Measurements from ENCODE around the gene HSP90B1.

HSP90B1 gene

DNA sequence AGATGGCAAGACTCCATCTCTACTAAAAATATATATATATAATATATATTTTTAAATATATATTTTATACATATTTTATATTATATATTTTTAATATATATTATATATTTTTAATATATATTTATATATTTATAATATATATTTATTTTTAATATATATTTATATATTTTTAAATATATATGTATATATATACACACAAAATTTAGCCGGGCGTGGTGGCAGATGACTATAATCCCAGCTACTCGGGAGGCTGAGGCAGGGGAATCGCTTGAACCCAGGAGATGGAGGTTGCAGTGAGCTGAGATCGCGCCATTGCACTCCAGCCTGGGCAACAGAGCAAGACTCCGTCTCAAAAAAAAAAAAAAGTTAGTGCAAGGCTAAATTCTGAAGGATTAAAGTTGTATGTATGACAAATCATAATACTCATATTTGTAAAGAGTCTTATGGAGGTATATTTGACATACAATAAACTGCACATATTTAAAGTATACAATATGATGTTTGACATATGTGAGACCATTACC lies 27.7 kb downstream of the HSP90B1 start:
- TF ChIP-seq, protein P1, sequence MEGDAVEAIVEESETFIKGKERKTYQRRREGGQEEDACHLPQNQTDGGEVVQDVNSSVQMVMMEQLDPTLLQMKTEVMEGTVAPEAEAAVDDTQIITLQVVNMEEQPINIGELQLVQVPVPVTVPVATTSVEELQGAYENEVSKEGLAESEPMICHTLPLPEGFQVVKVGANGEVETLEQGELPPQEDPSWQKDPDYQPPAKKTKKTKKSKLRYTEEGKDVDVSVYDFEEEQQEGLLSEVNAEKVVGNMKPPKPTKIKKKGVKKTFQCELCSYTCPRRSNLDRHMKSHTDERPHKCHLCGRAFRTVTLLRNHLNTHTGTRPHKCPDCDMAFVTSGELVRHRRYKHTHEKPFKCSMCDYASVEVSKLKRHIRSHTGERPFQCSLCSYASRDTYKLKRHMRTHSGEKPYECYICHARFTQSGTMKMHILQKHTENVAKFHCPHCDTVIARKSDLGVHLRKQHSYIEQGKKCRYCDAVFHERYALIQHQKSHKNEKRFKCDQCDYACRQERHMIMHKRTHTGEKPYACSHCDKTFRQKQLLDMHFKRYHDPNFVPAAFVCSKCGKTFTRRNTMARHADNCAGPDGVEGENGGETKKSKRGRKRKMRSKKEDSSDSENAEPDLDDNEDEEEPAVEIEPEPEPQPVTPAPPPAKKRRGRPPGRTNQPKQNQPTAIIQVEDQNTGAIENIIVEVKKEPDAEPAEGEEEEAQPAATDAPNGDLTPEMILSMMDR (IDR thresholded peaks at IDR 0.05): no peak
- H3K27ac Mint-ChIP-seq: peak overlapping the region; percentile 100

DNA sequence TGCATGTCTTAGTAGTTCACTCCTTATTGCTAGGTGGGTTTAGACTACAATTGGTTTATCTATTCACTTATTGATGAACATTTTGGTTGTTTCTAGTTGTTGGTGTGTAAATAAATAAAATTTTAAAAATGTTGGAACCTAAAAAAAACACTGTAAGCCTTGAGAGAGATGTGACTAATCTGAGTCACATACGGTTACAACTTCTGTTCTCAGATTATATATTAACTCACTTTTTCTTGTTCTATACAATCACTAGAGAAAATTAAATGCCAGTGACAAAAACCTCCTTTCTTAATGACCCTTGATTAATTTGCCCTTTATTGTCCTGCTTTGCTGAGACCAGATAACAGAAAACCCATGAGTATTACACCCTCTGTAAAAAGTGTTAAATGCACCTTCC lies 28.4 kb downstream of the HSP90B1 start:
- H3K4me3 Mint-ChIP-seq: peak overlapping the region; percentile 74
- H3K27me3 Mint-ChIP-seq (ENCODE audit: low read depth, poor library complexity): no peaks in the 10 kb centered on the region
- H3K36me3 Mint-ChIP-seq (ENCODE audit: low read depth): peaks cover 28% of the 10 kb centered on the region
- TF ChIP-seq, protein P1 (IDR thresholded peaks at IDR 0.05): no peak
- H3K9me3 Mint-ChIP-seq: peaks cover 3% of the 10 kb centered on the region
- H3K4me1 Mint-ChIP-seq: peaks cover 57% of the 10 kb centered on the region
- H3K27ac Mint-ChIP-seq: peak overlapping the region; percentile 83
- no peak for DNase-seq

More for the DNA sequence above, 27.7 kb downstream of the HSP90B1 start:
- Mint-ChIP-seq H3K4me1 (peaks cover 51% of the 10 kb centered on the region), H3K9me3 (peaks cover 3% of the 10 kb centered on the region), H3K36me3 (ENCODE audit: low read depth) (peaks cover 27% of the 10 kb centered on the region), H3K4me3 (peak overlapping the region; percentile 90), H3K27me3 (ENCODE audit: low read depth, poor library complexity) (no peaks in the 10 kb centered on the region)
- DNase-seq: no peak

DNA sequence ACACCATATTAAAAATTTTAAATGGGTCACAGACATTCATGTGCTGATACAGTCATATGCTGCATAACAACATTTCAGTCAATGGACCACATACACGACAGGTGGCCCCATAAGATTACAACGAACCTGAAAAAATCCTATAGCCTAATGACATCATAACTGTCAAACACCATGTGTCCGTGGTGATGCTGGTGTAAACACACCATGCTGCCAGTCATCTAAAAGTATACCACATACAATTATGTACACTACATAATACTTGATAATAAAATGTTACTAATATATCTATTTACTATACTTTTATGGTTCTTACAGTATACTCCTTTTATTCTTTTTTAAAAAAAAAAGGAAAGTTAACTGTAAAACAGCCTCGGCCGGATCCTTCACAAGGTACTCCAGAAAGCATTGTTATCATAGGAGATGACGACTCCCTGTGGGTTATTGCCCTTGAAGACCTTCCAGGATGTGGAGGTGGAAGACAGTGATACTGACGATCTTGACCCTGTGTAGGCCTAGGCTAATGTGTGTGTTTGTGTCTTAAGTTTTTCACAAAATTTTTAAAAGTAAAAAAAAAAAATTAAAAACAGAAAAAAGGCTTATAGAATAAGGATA lies 30.5 kb downstream of the HSP90B1 start:
- H3K9me3 Mint-ChIP-seq: peaks cover 3% of the 10 kb centered on the region
- DNase-seq: no peak
- peaks cover 56% of the 10 kb centered on the region for H3K4me1 Mint-ChIP-seq
- no peak overlapping the region for H3K27ac Mint-ChIP-seq
- H3K4me3 Mint-ChIP-seq: no peak overlapping the region
- TF ChIP-seq, protein P1 (IDR thresholded peaks at IDR 0.05): no peak
- peaks cover 18% of the 10 kb centered on the region for H3K36me3 Mint-ChIP-seq (ENCODE audit: low read depth)
- H3K27me3 Mint-ChIP-seq (ENCODE audit: low read depth, poor library complexity): no peaks in the 10 kb centered on the region

DNA sequence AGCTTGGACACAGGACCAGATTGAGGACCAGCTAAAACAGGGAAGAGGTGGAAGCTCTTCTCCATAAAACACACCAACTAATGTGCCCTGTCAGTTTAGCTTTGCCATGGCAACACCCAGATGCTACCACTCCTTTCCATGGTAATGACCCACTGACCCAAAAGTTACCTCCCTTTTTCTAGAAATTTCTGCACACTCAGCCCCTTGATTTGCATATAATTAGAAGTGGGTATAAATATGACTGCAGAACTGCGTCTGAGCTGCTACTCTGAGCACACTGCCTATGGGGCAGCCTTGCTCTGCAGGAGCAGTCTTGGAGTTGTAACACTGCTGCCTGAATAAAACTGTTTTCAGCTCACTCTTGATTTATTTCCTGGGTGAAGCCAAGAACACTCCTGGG lies 32.3 kb downstream of the HSP90B1 start:
- Mint-ChIP-seq H3K36me3 (ENCODE audit: low read depth) (peaks cover 18% of the 10 kb centered on the region), H3K27me3 (ENCODE audit: low read depth, poor library complexity) (no peaks in the 10 kb centered on the region), H3K9me3 (peaks cover 3% of the 10 kb centered on the region), H3K27ac (peak overlapping the region; percentile 90), H3K4me1 (peaks cover 62% of the 10 kb centered on the region), H3K4me3 (peak overlapping the region; percentile 28)
- TF ChIP-seq, protein P1 (IDR thresholded peaks at IDR 0.05): no peak
- no peak for DNase-seq

DNA sequence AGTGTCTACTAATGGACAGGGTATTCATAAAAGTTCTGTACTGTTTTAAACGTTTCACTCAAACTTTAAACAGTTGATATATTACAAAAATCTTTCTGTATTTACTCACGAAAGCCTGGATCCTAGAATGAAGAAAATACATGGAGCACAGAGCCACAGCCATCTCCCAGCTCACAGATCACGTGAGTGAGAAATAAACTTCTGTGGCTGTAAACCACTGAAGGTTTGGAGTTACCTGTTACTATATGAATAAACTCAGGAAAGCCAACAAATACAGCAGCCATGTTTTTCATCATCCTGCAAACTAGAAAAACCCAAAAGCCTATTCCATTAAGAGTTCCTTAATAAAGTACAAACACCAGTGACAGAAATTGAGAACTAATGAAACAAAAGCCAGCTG lies 34.6 kb downstream of the HSP90B1 start:
- peak overlapping the region; percentile 95 for H3K4me3 Mint-ChIP-seq
- H3K27me3 Mint-ChIP-seq (ENCODE audit: low read depth, poor library complexity): no peaks in the 10 kb centered on the region
- H3K4me1 Mint-ChIP-seq: peaks cover 60% of the 10 kb centered on the region
- peaks cover 3% of the 10 kb centered on the region for H3K9me3 Mint-ChIP-seq
- TF ChIP-seq, protein P1 (IDR thresholded peaks at IDR 0.05): no peak
- peaks cover 33% of the 10 kb centered on the region for H3K36me3 Mint-ChIP-seq (ENCODE audit: low read depth)
- H3K27ac Mint-ChIP-seq: peak overlapping the region; percentile 99
- no peak for DNase-seq

DNA sequence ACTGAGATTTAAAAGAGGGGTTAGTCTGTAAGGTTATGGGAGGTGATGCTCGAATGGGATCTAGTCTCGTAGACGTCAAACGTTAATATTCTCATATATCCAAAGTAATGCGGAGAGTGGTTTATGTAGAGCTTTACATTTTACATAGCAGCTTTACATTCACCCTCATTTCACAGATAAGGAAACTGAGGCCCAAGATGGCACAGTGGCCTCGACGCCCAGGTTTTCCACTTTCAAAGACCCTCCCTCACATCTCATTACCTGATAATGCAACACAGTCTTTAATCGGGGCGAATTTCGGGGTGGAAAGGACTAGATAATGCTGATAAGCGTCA lies 35.0 kb downstream of the HSP90B1 start:
- TF ChIP-seq, protein P1 (IDR thresholded peaks at IDR 0.05): no peak
- Mint-ChIP-seq H3K4me3 (peak overlapping the region; percentile 95), H3K27me3 (ENCODE audit: low read depth, poor library complexity) (no peaks in the 10 kb centered on the region), H3K4me1 (peaks cover 60% of the 10 kb centered on the region), H3K36me3 (ENCODE audit: low read depth) (peaks cover 30% of the 10 kb centered on the region), H3K27ac (peak overlapping the region; percentile 99), H3K9me3 (peaks cover 3% of the 10 kb centered on the region)
- no peak for DNase-seq
